ENCODE results near the gene PPM1N.

- TF ChIP-seq POLR2AphosphoS5 (IDR thresholded peaks at IDR 0.05) (no peak), EP300 (IDR thresholded peaks at IDR 0.05) (no peak), CTCF (IDR thresholded peaks at IDR 0.05) (no peak)
These were observed 48.3 kb upstream of the PPM1N start for GRCh38 chr19:45450012-45450333.

Data from stomach (tissue), 4 donors.